ENCODE data around the gene CYP27B1. TPM values are rescaled to one million over a fixed set of nuclear protein-coding genes. Genes with fewer than 3 reads are reported as not detected.
A peak's percentile ranks its signal among the peaks of the same experiment; 100 is the strongest.

Gene CYP27B1
- total RNA-seq, 2 experiments from 2014 or later, result 2.4 to 2.6 TPM

- peaks cover 46% of the 10 kb centered on the region for H3K4me1 Mint-ChIP-seq
- ATAC-seq (ENCODE audit: low read depth), result no peak
- no peaks in the 10 kb centered on the region for H3K27me3 Mint-ChIP-seq
- peaks cover 19% of the 10 kb centered on the region for H3K36me3 Mint-ChIP-seq
- H3K27ac Mint-ChIP-seq, result peak overlapping the region; percentile 51
- no peaks in the 10 kb centered on the region for H3K9me3 Mint-ChIP-seq
- DNase-seq, result no peak
- POLR2A ChIA-PET, result interaction anchor here (1.5 kb wide), 2 partner anchors 8 to 12 kb away, joined by 3 to 4 read pairs; no protein-coding TSS in a partner anchor
- peak overlapping the region; percentile 88 for H3K4me3 Mint-ChIP-seq
These were observed 27.5 kb downstream of the CYP27B1 start for GRCh38 chr12:57739387-57739786.

- H3K4me3 Mint-ChIP-seq, result peak within 1 kb of the TSS; percentile 88
- H3K36me3 Mint-ChIP-seq, result peaks cover 21% of the 10 kb centered on the region
- DNase-seq, result no peak
- H3K27ac Mint-ChIP-seq, result peak within 1 kb of the TSS; percentile 42
- H3K27me3 Mint-ChIP-seq, result no peaks in the 10 kb centered on the region
- POLR2A ChIA-PET, result interaction anchor here (1.5 kb wide), 1 partner anchor 7 kb away, joined by 3 read pairs; no protein-coding TSS in a partner anchor
- H3K4me1 Mint-ChIP-seq, result peaks cover 39% of the 10 kb centered on the region
- no peak for ATAC-seq (ENCODE audit: low read depth)
- H3K9me3 Mint-ChIP-seq, result no peaks in the 10 kb centered on the region
These were observed 28.1 kb downstream of the CYP27B1 start, which contains the start of gene AGAP2 for GRCh38 chr12:57738661-57739237. Gene AGAP2, minus strand, starts transcription at chr12:57738742. Its CDS starts 496 bp downstream, at chr12:57738246.

GRCh38 chr12:57737467-57738460 lies 29.1 kb downstream of the CYP27B1 start:
- H3K4me3 Mint-ChIP-seq, result no peak overlapping the region
- H3K4me1 Mint-ChIP-seq, result peaks cover 38% of the 10 kb centered on the region
- no peaks in the 10 kb centered on the region for H3K27me3 Mint-ChIP-seq
- H3K27ac Mint-ChIP-seq, result no peak overlapping the region
- no peak for ATAC-seq (ENCODE audit: low read depth)
- no peak for DNase-seq
- H3K9me3 Mint-ChIP-seq, result no peaks in the 10 kb centered on the region
- H3K36me3 Mint-ChIP-seq, result peaks cover 25% of the 10 kb centered on the region
- POLR2A ChIA-PET, result interaction anchor here (1.0 kb wide), 1 partner anchor 11 kb away, joined by 3 read pairs; no protein-coding TSS in a partner anchor

GRCh38 chr12:57736741-57737466 lies 30.0 kb downstream of the CYP27B1 start:
- H3K36me3 Mint-ChIP-seq, result peaks cover 32% of the 10 kb centered on the region
- peaks cover 33% of the 10 kb centered on the region for H3K4me1 Mint-ChIP-seq
- H3K9me3 Mint-ChIP-seq, result no peaks in the 10 kb centered on the region
- DNase-seq (no peak), ATAC-seq (ENCODE audit: low read depth) (no peak)
- POLR2A ChIA-PET, result interaction anchor here (0.6 to 1.0 kb wide), 2 partner anchors 10 to 29 kb away, joined by 3 read pairs; no protein-coding TSS in a partner anchor
- no peaks in the 10 kb centered on the region for H3K27me3 Mint-ChIP-seq
- H3K4me3 Mint-ChIP-seq, result no peak overlapping the region
- peak overlapping the region; percentile 54 for H3K27ac Mint-ChIP-seq

- H3K27ac Mint-ChIP-seq, result peak overlapping the region; percentile 54
- POLR2A ChIA-PET, result interaction anchor here (0.6 to 1.0 kb wide), 2 partner anchors 9 to 28 kb away, joined by 3 read pairs; no protein-coding TSS in a partner anchor
- H3K4me3 Mint-ChIP-seq, result no peak overlapping the region
- peaks cover 38% of the 10 kb centered on the region for H3K36me3 Mint-ChIP-seq
- H3K4me1 Mint-ChIP-seq, result peaks cover 31% of the 10 kb centered on the region
- ATAC-seq (ENCODE audit: low read depth) (no peak), DNase-seq (no peak)
- H3K27me3 Mint-ChIP-seq, result no peaks in the 10 kb centered on the region
- H3K9me3 Mint-ChIP-seq, result no peaks in the 10 kb centered on the region
These were observed 30.7 kb downstream of the CYP27B1 start for GRCh38 chr12:57735952-57736740.

GRCh38 chr12:57735198-57735855 lies 31.6 kb downstream of the CYP27B1 start:
- DNase-seq (no peak), ATAC-seq (ENCODE audit: low read depth) (no peak)
- no peaks in the 10 kb centered on the region for H3K27me3 Mint-ChIP-seq
- peaks cover 40% of the 10 kb centered on the region for H3K36me3 Mint-ChIP-seq
- peaks cover 24% of the 10 kb centered on the region for H3K4me1 Mint-ChIP-seq
- no peaks in the 10 kb centered on the region for H3K9me3 Mint-ChIP-seq
- no peak overlapping the region for H3K4me3 Mint-ChIP-seq
- H3K27ac Mint-ChIP-seq, result no peak overlapping the region
- POLR2A ChIA-PET, result no interaction called here

GRCh38 chr12:57734591-57734990 lies 32.3 kb downstream of the CYP27B1 start:
- Mint-ChIP-seq H3K9me3 (no peaks in the 10 kb centered on the region), H3K27me3 (no peaks in the 10 kb centered on the region), H3K4me1 (peaks cover 19% of the 10 kb centered on the region), H3K27ac (no peak overlapping the region), H3K36me3 (peaks cover 40% of the 10 kb centered on the region), H3K4me3 (no peak overlapping the region)
- POLR2A ChIA-PET, result interaction anchor here (1.2 kb wide), 1 partner anchor 9 kb away, joined by 3 read pairs; no protein-coding TSS in a partner anchor
- DNase-seq, result no peak
- no peak for ATAC-seq (ENCODE audit: low read depth)

GRCh38 chr12:57733928-57734327 lies 33.0 kb downstream of the CYP27B1 start:
- Mint-ChIP-seq H3K36me3 (peaks cover 37% of the 10 kb centered on the region), H3K27ac (no peak overlapping the region), H3K4me1 (peaks cover 12% of the 10 kb centered on the region), H3K4me3 (no peak overlapping the region), H3K27me3 (no peaks in the 10 kb centered on the region), H3K9me3 (no peaks in the 10 kb centered on the region)
- ATAC-seq (ENCODE audit: low read depth) (no peak), DNase-seq (no peak)
- POLR2A ChIA-PET, result interaction anchor here (1.2 kb wide), 1 partner anchor 8 kb away, joined by 3 read pairs; no protein-coding TSS in a partner anchor

GRCh38 chr12:57732726-57733593 lies 33.9 kb downstream of the CYP27B1 start:
- Mint-ChIP-seq H3K27ac (peak overlapping the region; percentile 42), H3K4me1 (peaks cover 11% of the 10 kb centered on the region), H3K9me3 (no peaks in the 10 kb centered on the region), H3K4me3 (no peak overlapping the region), H3K27me3 (no peaks in the 10 kb centered on the region), H3K36me3 (peaks cover 42% of the 10 kb centered on the region)
- DNase-seq (no peak), ATAC-seq (ENCODE audit: low read depth) (no peak)
- POLR2A ChIA-PET, result interaction anchor here (0.7 to 1.1 kb wide), 3 partner anchors 9 to 10 kb away, joined by 3 to 7 read pairs (median 3); no protein-coding TSS in a partner anchor

- peaks cover 46% of the 10 kb centered on the region for H3K36me3 Mint-ChIP-seq
- H3K4me1 Mint-ChIP-seq, result peaks cover 13% of the 10 kb centered on the region
- no peak for DNase-seq
- H3K27ac Mint-ChIP-seq, result no peak overlapping the region
- H3K4me3 Mint-ChIP-seq, result no peak overlapping the region
- no peaks in the 10 kb centered on the region for H3K9me3 Mint-ChIP-seq
- no peak for ATAC-seq (ENCODE audit: low read depth)
- POLR2A ChIA-PET, result interaction anchor here (1.1 to 1.5 kb wide), 4 partner anchors 7 to 10 kb away, joined by 3 to 7 read pairs (median 4); no protein-coding TSS in a partner anchor
- H3K27me3 Mint-ChIP-seq, result no peaks in the 10 kb centered on the region
These were observed 34.6 kb downstream of the CYP27B1 start for GRCh38 chr12:57732270-57732669.

Data from activated naive CD8-positive, alpha-beta T cell treated with anti-CD3 and anti-CD28 coated beads, Interleukin-2, amount 10 ng/mL, durations not matched to agents 7 days and 5 days (primary cell).